Stimulated activated CD4-positive, alpha-beta T cell treated with anti-CD3 and anti-CD28 coated beads, Interleukin-2, amount 100 ng/mL, for 4 hours (primary cell): Measurements from ENCODE around the gene GRIN2A.

Source experiments
- DNase-seq: peaks from one replicate; pipeline ENCODE4 v3.0.0-alpha.2; 2020; ENCODE audit warnings: low read depth

GRIN2A gene

GRCh38 chr16:10181196-10182162, 749 bp downstream of the GRIN2A start:
- DNase-seq = no peak

GRCh38 chr16:10180771-10181163, 1.5 kb downstream of the GRIN2A start:
- no peak for DNase-seq

GRCh38 chr16:10180042-10180770, 2.0 kb downstream of the GRIN2A start:
- DNase-seq = no peak

DNA sequence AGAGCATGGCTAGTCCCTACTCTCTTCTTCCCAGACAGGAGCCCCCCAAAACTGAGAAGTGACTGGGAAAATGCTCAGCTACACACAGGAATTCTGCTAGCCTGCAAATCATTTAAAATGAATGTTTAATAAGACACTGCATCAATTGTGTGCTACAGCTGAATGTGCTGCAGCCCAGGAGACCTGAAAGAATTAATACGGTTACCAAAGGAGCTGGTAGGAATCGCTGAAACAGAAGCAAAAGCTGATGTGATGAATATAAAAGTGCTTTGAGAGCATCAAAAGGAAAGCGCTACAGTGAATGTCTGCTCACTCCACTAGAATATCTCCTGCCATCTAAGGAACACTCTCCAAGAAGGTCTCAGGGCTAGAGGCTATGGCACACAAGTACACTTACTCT, 3.7 kb downstream of the GRIN2A start:
- DNase-seq = no peak

DNA sequence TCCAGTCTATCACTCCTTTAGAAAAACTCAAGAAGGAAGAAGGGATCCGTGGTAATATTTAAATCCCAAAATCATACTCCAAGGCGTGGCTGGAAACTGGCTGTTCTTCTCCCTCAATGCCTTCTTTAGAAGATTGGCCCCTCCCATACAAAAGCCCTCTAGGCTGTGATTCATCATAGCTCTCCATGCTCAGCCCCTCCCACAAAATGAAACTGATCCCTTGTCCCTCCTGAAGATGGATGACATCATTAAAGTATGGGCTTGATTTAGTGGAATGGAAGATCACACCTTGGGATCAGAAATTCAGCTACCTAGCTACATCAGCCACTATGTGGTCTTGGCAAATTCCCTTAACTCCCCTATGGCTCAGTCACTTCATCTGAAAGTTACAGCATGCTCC, 4.1 kb downstream of the GRIN2A start:
- DNase-seq = no peak

DNA sequence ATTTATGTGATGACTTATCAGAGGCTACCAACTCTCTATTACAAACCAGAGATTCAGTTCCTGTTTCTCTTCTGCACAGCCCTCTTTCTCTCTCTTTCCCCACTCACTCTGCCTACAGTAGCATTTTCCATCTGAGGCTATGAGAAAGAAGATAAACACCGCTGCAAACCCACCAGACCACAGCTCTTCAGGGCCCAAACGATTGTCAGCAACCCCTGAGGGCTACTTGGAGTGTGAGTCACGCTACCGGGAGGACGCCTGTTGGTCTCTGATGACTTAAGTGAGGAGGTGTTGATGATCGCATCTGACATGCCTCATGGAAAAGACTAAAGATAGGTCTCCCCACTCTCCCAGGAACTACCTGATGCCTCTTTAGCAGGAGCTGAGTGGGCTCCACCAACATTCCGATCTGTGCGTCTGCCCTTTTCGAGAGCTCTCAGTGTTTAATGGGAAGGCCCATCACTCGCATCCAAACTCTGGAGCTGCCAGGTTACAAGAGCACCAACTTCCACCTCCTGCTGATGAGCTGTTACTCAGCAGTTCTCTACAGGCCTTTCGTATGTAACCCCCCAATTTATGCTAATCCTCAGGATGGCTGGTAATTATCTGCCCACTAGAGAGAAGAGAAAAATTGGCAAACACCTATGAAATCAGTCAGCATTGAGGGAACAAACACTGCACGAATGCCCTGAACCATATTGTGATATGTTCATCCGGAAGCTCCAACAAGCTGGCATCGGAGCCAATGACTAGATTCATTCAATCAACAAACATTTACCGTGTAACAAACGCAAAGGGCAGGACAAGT, 9.2 kb downstream of the GRIN2A start:
- DNase-seq = no peak

- no peak for DNase-seq
Observed at GRCh38 chr16:10171221-10171620, 11.0 kb downstream of the GRIN2A start.

GRCh38 chr16:10169904-10170410, 12.3 kb downstream of the GRIN2A start:
- no peak for DNase-seq

DNA sequence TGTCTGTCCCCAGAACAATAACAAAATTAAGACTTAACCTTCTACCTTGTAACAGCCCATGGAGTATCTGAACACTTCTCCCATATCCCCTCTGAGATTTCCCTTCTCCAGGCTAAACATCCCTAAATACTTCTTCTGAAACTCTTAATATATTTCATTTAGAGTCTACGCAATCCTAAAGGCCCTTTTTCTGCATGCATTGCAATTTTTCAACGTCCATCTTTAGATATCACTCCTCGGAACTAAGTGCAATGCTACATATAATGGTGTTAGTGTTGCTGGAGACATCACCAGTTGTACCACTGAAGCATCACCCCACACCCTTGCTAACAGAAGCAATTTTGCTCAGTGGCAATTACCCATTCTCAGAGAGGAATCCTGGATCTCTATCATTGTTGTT, 13.2 kb downstream of the GRIN2A start:
- DNase-seq = no peak

DNA sequence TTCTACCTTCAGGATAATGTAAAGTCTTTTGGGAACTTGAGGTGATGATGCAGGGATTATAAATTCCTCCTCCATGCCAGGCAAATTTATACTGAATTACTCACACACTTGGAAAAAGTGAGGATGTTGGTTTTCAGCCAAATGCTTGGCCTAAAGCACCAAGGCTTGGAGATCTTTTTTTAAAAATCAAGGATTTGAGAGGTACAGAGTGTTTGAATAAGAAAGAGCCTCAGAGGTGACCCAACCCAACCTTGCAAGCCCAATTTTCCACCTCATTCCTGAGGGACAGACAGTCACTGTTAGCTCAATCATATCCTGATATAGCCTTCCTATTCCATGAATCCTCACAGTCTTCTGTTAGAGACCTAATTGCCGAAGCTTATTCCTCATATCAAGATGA, 14.0 kb downstream of the GRIN2A start:
- no peak for DNase-seq

DNA sequence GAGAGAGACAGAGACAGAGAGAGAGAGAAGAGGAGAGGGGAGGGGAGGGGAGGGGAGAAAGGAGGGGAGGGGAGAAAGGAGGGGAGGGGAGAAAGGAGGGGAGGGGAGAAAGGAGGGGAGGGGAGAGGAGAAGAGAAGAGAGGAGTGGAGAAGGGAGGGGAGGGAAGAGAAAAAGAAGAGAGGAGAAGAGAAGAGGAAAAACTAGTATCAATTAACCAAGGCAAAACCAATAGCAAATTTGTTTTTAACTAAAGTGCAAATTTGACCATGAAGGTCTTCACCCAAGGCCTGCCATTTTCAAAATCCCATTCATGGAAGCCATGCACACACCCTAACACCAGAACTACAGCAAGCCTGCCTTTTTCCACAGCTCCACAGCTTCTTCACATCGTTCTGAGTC, 16.6 kb downstream of the GRIN2A start:
- no peak for DNase-seq

DNA sequence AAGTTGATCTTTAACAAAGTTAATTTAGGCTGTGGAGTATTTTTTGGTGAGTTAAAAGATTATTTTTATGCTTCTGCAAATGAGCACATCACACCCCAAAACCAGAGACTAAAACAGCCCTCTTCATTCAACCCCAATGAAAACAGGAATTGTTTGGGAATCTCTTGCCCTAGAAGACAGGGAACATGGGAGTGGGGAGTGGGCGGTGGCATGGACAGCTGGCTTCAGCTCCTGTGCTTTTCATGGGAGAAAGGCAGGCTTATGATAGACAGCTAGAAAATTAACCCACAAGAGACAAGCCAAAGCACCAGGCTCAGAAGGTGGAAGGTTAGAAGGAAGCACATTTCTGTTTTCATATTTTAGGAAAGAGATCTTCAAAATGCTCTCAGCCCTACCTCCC, 19.2 kb downstream of the GRIN2A start:
- DNase-seq = no peak

DNA sequence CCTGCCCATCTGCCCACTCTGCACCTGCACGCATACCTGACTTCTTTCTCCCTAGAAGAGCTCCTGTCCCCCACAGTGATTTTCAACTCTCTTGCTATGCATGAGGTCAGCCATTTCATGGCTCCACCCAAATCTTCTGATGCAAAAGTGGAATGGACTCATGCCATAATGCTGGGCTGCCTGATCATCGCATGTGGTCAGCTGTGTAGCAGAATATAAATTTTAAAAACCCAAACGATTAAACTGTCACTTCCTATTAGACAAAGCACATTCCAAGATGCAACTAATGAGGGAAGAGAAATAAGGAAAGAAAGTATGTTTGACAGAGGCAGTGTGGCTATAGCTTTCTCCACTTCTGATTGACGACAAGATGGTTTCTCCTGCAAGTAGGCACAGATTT, 26.1 kb downstream of the GRIN2A start:
- DNase-seq = no peak

GRCh38 chr16:10154389-10154788, 27.8 kb downstream of the GRIN2A start:
- DNase-seq = no peak

DNA sequence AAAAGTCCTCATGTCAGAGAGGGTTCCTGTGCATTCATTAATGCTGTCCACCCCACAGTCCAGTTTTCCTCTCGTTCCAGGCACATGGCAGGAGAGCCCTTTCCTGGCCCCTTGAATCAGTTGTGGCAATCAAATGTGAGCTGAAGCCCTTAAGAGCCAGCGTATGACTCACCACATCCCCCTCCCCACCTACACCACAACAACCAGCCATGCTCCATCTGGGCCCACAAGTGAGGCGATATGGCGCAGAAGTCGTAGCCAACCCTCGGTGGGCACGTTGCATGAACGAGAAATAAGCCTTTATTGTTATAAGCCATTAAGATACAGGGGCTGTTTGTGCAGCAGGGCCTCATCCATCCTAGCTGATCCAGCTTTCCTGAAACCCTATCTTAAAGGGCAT, 28.2 kb downstream of the GRIN2A start:
- no peak for DNase-seq

DNA sequence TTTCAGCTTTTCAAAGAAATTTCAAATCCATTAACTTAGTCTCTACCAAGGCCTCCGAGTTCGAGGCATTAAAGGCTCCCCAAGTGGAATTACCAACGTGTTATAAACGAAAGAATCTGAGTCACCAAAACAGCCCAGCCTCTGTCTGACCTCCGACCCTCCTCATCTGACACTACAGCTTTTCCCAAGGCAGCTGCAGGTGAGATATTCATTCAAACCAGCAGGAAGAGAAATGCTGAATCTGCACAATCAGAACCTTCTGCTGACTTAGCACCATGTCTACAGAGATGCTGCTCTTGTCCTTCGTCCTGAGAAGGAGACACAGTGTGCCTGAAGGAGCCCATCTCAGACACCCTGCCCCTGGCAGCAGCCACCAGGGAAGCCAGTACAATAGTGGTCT, 30.5 kb downstream of the GRIN2A start:
- no peak for DNase-seq

DNA sequence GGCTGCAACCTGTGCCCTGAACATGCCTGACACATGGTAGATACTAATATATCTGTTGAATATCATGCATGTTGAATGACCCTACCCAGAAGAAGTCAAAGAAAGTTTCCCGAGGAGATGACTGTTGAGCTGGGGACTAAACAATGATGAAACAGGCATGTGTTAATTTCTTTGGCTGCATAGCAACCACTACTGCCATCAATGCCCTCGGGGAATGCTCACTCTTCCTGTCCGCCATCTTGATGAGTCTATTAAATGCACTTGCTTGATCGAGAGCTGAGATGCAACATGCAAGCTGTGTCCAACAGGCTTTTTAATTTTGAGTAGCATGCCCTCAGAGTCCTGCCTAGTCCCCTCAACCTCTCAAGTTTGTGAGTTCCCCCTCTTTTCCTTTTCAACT, 31.3 kb downstream of the GRIN2A start:
- no peak for DNase-seq

- no peak for DNase-seq
Observed at GRCh38 chr16:10145542-10146035, 36.6 kb downstream of the GRIN2A start.

DNA sequence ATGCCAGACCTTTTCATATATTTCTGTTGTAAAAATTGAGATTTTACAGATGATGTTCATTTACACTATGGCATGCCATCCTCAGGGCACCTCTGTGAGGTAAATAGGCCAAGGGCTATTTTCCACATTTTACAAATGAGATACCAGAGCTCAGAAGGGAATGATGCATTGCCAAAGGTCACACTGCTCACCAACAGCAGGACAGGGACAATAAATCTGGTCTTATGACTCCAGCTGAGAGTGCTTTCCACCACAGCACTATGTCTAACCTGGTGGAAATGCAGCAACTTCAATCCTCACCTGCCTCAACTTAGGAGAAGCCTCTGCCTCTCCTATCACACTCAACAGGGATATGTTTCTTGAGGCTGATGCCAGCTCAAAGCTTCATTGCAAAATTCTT, 40.6 kb downstream of the GRIN2A start:
- no peak for DNase-seq

- no peak for DNase-seq
Observed at GRCh38 chr16:10138881-10139280, 43.3 kb downstream of the GRIN2A start.

- DNase-seq = no peak
Observed at GRCh38 chr16:10137341-10137740, 44.9 kb downstream of the GRIN2A start.

DNA sequence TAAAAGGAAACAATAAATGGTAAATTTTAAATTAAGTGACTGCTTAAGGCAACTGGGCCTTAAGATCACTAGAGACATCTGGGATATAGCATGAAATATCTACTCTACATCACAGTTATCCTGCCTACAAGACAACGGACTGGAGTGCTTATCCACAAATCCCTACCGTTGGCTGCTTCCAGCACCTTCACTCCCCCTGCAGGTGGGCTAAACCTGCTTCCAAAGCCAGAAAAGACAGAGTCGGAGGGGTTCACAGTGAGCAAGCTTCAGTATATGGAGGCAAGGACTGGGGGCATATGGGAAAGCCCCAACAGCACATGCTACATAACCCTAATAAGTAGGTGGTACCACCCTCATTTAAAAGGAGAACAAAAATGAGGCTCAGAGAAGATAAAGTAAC, 45.3 kb downstream of the GRIN2A start:
- DNase-seq = no peak
